ENCODE measurements around the gene FAM217B. TPM values are rescaled to one million over a fixed set of nuclear protein-coding genes. Genes with fewer than 3 reads are reported as not detected.

The FAM217B gene
- total and polyA plus RNA-seq, 2 donors (not counting 3 experiments of a cell fraction or from before 2014, with no cell fraction given), result 2.7 to 8.2 TPM

DNA sequence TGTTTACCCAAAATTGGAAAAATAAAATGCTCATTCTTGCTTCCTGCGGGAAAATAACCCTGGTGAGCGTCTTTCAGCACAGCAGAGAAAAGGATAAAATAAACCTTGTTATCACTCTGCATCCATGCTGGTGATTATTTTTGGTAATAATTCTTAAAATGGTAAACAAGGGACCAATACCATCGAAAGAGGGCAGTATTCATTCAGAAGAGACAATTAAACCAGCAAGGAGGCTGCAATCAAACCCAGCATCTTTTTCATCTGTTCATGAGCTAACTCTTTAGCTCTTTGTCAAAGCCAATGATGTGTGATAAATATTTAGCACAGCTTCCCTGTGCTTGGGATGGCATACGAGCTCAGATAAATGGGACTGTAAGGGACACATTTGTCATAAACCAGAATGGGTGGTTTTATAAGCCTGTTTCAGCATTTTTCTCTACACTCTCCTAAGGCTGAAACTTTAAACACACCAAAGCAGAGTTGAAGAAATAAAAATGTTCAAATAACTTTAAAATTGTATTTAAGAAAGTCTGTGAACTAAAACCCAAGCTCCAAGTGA, 52.4 kb downstream of the FAM217B start:
- DNase-seq (ENCODE audit: low read depth, low spot score) (no peak), FAIRE-seq (no peak)
- ChIA-PET CTCF (no interaction called here), POLR2A (no interaction called here)
- Histone ChIP-seq H2AFZ (ENCODE audit: low read depth, low read length) (no peak overlapping the region), H3K4me1 (ENCODE audit: control insufficient read depth, extremely low read depth, insufficient read depth, low read length) (no peaks in the 10 kb centered on the region), H3K9ac (replicated peaks; ENCODE audit: extremely low read depth, insufficient read depth, low read length) (no peak overlapping the region), H3K27me3 (ENCODE audit: control insufficient read depth in 2 of 2, insufficient read depth in 2 of 2, low read length in 2 of 2) (no peaks in the 10 kb centered on the region), H3K9me3 (replicated peaks; ENCODE audit: control insufficient read depth, insufficient read depth, low read length) (peaks cover 1% of the 10 kb centered on the region), H3K79me2 (ENCODE audit: control insufficient read depth, insufficient read depth, low read length) (no peaks in the 10 kb centered on the region), H3K27ac (ENCODE audit: insufficient read depth, low read depth, low read length) (no peak overlapping the region), H3K4me3 (replicated peaks in 1 of 3; ENCODE audit: insufficient read depth in 1 of 3, low read depth in 1 of 3, low read length in 3 of 3) (no peak overlapping the region), H3K4me2 (ENCODE audit: insufficient read depth, low read length) (no peak overlapping the region), H3K36me3 (ENCODE audit: control insufficient read depth in 2 of 2, extremely low read depth in 1 of 2, insufficient read depth in 2 of 2, low read length in 2 of 2) (no peaks in the 10 kb centered on the region), H4K20me1 (replicated peaks; ENCODE audit: control insufficient read depth, extremely low read depth, insufficient read depth, low read length) (no peaks in the 10 kb centered on the region), H3K9me1 (replicated peaks; ENCODE audit: control insufficient read depth, extremely low read depth, insufficient read depth, low read length) (no peaks in the 10 kb centered on the region)
- TF ChIP-seq FOS (IDR thresholded peaks at IDR 0.05; ENCODE audit: borderline replicate concordance, insufficient read depth, low read length) (no peak), JUN (IDR thresholded peaks at IDR 0.05; ENCODE audit: borderline replicate concordance, insufficient read depth, insufficient read length, low read depth) (no peak), POLR2AphosphoS5 (IDR thresholded peaks at IDR 0.05; ENCODE audit: insufficient read depth, low read depth, low read length) (no peak), EZH2 (IDR thresholded peaks at IDR 0.05; ENCODE audit: borderline replicate concordance, low read depth, low read length, severe bottlenecking) (no peak), MYC (IDR thresholded peaks at IDR 0.05; ENCODE audit: low read depth, low read length) (no peak), POLR2A (IDR thresholded peaks at IDR 0.05; ENCODE audit: low read depth, low read length) (no peak), GATA2 (IDR thresholded peaks at IDR 0.05; ENCODE audit: insufficient read depth, insufficient read length, low read depth, low read length) (no peak)
- TF ChIP-seq, protein P1, sequence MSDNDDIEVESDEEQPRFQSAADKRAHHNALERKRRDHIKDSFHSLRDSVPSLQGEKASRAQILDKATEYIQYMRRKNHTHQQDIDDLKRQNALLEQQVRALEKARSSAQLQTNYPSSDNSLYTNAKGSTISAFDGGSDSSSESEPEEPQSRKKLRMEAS (IDR thresholded peaks at IDR 0.05; ENCODE audit: insufficient read depth, insufficient read length), result no peak
- TF ChIP-seq, protein P2, sequence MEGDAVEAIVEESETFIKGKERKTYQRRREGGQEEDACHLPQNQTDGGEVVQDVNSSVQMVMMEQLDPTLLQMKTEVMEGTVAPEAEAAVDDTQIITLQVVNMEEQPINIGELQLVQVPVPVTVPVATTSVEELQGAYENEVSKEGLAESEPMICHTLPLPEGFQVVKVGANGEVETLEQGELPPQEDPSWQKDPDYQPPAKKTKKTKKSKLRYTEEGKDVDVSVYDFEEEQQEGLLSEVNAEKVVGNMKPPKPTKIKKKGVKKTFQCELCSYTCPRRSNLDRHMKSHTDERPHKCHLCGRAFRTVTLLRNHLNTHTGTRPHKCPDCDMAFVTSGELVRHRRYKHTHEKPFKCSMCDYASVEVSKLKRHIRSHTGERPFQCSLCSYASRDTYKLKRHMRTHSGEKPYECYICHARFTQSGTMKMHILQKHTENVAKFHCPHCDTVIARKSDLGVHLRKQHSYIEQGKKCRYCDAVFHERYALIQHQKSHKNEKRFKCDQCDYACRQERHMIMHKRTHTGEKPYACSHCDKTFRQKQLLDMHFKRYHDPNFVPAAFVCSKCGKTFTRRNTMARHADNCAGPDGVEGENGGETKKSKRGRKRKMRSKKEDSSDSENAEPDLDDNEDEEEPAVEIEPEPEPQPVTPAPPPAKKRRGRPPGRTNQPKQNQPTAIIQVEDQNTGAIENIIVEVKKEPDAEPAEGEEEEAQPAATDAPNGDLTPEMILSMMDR (IDR thresholded peaks at IDR 0.05; ENCODE audit: extremely low read depth in 1 of 2, insufficient read depth in 1 of 2, low read depth in 1 of 2, low read length in 2 of 2), result no peak
- intact Hi-C loops (cut with micrococcal nuclease), result no loop called here
- no TSS peak for BruUV-seq (replicated peaks)
- dilution Hi-C loops (cut with MboI; ENCODE audit: extremely low pct_ligation_motif_present, low sequenced_read_pairs), result no loop called here

Measured in endothelial cell of umbilical vein (primary cell).